OCI-LY3 (cell line): ENCODE measurements around the gene TUBA1B.
A peak's percentile ranks its signal among the peaks of the same experiment; 100 is the strongest.

Source experiments
- H2AFZ ChIP-seq: fragments of 200-600, 300-600 bp; shearing (Covaris generic); 2 replicates; pipeline ENCODE4 v1.6.0; 2014; ENCODE audit warnings: antibody characterized with exemption, low read depth, low read length
- H3K27ac ChIP-seq: fragments of 200-600, 300-600 bp; sonication (generic); 2 replicates; pipeline ENCODE4 v1.5.1; 2014; ENCODE audit warnings: mild to moderate bottlenecking, low read length, moderate library complexity, mixed read lengths
- H3K27me3 ChIP-seq: fragments of 200-600, 300-600 bp; sonication (generic); 2 replicates; pipeline ENCODE4 v1.6.1; 2014; ENCODE audit warnings: low read depth, low read length, mixed read lengths
- H3K36me3 ChIP-seq: fragments of 200-600, 300-600 bp; sonication (generic); replicated peaks from 2 replicates; pipeline ENCODE3; 2014; ENCODE audit warnings: low read depth, low read length, mixed read lengths
- H3K4me1 ChIP-seq: fragments of 300-600, 200-600 bp; sonication (generic); 2 replicates; pipeline ENCODE4 v1.6.1; 2014; ENCODE audit warnings: low read length, mixed read lengths
- H3K4me2 ChIP-seq: fragments of 200-600, 300-600 bp; sonication (generic); 2 replicates; pipeline ENCODE4 v1.6.1; 2014; ENCODE audit warnings: low read length, mixed read lengths
- H3K4me3 ChIP-seq: fragments of 300-600, 200-600 bp; sonication (generic); 2 replicates; pipeline ENCODE4 v1.5.1; 2014; ENCODE audit warnings: antibody characterized with exemption, mild to moderate bottlenecking, low read length, moderate library complexity
- H3K79me2 ChIP-seq: fragments of 300-600, 200-600 bp; shearing (Covaris generic); 2 replicates; pipeline ENCODE4 v1.6.1; 2014; ENCODE audit warnings: mild to moderate bottlenecking, low read length, mixed read lengths
- H3K9ac ChIP-seq: fragments of 300-600, 200-600 bp; shearing (Covaris generic); 2 replicates; pipeline ENCODE4 v1.6.0; 2014; ENCODE audit warnings: mild to moderate bottlenecking, low read length, moderate library complexity
- H3K9me3 ChIP-seq: fragments of 200-600, 300-600 bp; shearing (Covaris generic); 2 replicates; pipeline ENCODE4 v1.6.1; 2014; ENCODE audit warnings: low read length, mixed read lengths; ENCODE audit not compliant: insufficient read depth
- H4K20me1 ChIP-seq: fragments of 200-600, 300-600 bp; sonication (generic); 2 replicates; pipeline ENCODE4 v1.6.1; 2016; ENCODE audit warnings: low read length, mixed read lengths; ENCODE audit not compliant: insufficient read depth
- CTCF ChIP-seq: fragments of 200-600, 300-600 bp; sonication (generic); IDR thresholded peaks from 2 replicates; pipeline ENCODE4 v1.5.1; 2014; ENCODE audit warnings: antibody characterized with exemption, low read length, low read depth
- EZH2phosphoT487 ChIP-seq: fragments of 200-600 bp; shearing (Covaris generic); IDR thresholded peaks from 2 replicates; pipeline ENCODE4 v1.6.1; 2018; ENCODE audit warnings: antibody characterized with exemption, mixed run types, low read depth

The TUBA1B gene

DNA sequence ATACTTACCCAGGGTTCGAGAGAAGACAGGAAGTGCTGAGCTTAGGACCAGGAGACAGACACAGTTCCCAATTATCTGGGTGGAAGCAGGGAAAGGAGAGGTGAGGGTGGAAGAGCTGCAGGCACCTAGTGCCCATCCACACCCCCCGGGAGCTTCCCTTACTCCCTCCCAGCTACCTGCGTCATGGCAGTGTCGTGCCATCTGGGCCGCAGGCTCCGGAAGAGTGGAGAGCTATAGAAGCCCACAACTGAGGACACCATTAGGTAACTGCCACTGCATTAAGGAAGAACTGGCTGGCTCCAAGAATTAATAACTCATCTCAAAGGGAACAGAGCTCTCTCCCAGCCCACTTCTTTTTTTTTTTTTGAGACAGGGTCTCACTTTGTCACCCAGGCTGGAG, 30.8 kb downstream of the TUBA1B start:
- H3K79me2 ChIP-seq = no peaks in the 10 kb centered on the region
- peaks cover 9% of the 10 kb centered on the region for H3K36me3 ChIP-seq
- H3K27me3 ChIP-seq = no peaks in the 10 kb centered on the region
- H4K20me1 ChIP-seq = 0 out of 2 replicates have a peak, but pooled peaks cover 2% of the 10 kb centered on the region
- no peak overlapping the region for H3K4me2 ChIP-seq
- H3K9ac ChIP-seq = no peak overlapping the region
- H3K4me3 ChIP-seq = no peak overlapping the region
- no peaks in the 10 kb centered on the region for H3K4me1 ChIP-seq
- TF ChIP-seq CTCF (no peak), EZH2phosphoT487 (no peak)
- H2AFZ ChIP-seq = no peak overlapping the region
- no peaks in the 10 kb centered on the region for H3K9me3 ChIP-seq
- H3K27ac ChIP-seq = no peak overlapping the region

DNA sequence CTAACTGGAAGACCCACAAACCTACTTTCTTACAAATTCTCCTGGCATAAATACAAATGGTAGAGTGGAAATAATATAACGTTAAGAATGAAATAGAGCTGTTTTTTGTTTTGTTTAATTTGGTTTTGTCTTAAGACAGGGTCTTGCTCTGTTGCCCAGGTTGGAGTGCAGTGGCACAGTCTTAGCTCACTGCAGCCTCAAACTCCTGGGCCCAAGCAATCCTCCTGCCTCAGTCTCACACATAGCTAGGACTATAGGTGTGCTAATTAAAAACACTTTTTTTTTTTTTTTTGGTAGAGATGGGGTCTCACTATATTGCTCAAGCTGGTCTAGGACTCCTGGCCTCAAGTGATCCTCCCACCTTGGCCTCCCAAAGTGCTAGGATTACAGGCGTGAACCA, 32.5 kb downstream of the TUBA1B start:
- H3K4me2 ChIP-seq = no peak overlapping the region
- no peak overlapping the region for H3K4me3 ChIP-seq
- peaks cover 5% of the 10 kb centered on the region for H3K36me3 ChIP-seq
- H4K20me1 ChIP-seq = no peaks in the 10 kb centered on the region
- no peak overlapping the region for H3K9ac ChIP-seq
- H3K27me3 ChIP-seq = peaks cover 13% of the 10 kb centered on the region
- no peaks in the 10 kb centered on the region for H3K79me2 ChIP-seq
- no peak for TF ChIP-seq EZH2phosphoT487
- TF ChIP-seq CTCF = no peak
- H3K9me3 ChIP-seq = no peaks in the 10 kb centered on the region
- H2AFZ ChIP-seq = no peak overlapping the region
- no peak overlapping the region for H3K27ac ChIP-seq
- peaks cover 3% of the 10 kb centered on the region; the same call in 1 of the 2 replicates for H3K4me1 ChIP-seq

- Histone ChIP-seq H3K9me3 (no peaks in the 10 kb centered on the region), H3K4me1 (peaks cover 9% of the 10 kb centered on the region; the same call in 1 of the 2 replicates), H3K27ac (no peak overlapping the region), H3K4me2 (no peak overlapping the region), H3K79me2 (no peaks in the 10 kb centered on the region), H3K9ac (no peak overlapping the region), H4K20me1 (no peaks in the 10 kb centered on the region), H2AFZ (no peak overlapping the region), H3K27me3 (peaks cover 20% of the 10 kb centered on the region), H3K4me3 (no peak overlapping the region), H3K36me3 (peaks cover 5% of the 10 kb centered on the region)
- TF ChIP-seq CTCF = peak; percentile 75
- no peak for TF ChIP-seq EZH2phosphoT487
Measured at GRCh38 chr12:49098035-49098451, 33.2 kb downstream of the TUBA1B start.

- Histone ChIP-seq H3K4me3 (no peak overlapping the region), H3K27ac (no peak overlapping the region), H3K9ac (no peak overlapping the region), H3K4me1 (peaks cover 15% of the 10 kb centered on the region), H4K20me1 (no peaks in the 10 kb centered on the region), H3K9me3 (no peaks in the 10 kb centered on the region), H3K79me2 (no peaks in the 10 kb centered on the region), H2AFZ (no peak overlapping the region), H3K27me3 (peaks cover 27% of the 10 kb centered on the region), H3K36me3 (peaks cover 5% of the 10 kb centered on the region), H3K4me2 (no peak overlapping the region)
- TF ChIP-seq EZH2phosphoT487 (no peak), CTCF (no peak)
Measured at GRCh38 chr12:49097381-49097780, 33.8 kb downstream of the TUBA1B start.
